Endothelial cell (in vitro differentiated cells): ENCODE measurements around the gene TMEM53. TPM values are rescaled to one million over a fixed set of nuclear protein-coding genes. Genes with fewer than 3 reads are reported as not detected.
A peak's percentile ranks its signal among the peaks of the same experiment; 100 is the strongest.

ENCODE experiments used
- DNase-seq: peaks from one replicate; pipeline ENCODE4 v3.0.0; 2021; ENCODE audit warnings: low spot score
- H3K27ac Mint-ChIP-seq: one replicate; pipeline ENCODE4 v1.8.0; 2021; ENCODE audit warnings: mixed read lengths, inconsistent platforms; ENCODE audit not compliant: unreplicated experiment
- H3K27me3 Mint-ChIP-seq: one replicate; pipeline ENCODE4 v1.8.0; 2021; ENCODE audit warnings: mild to moderate bottlenecking, moderate library complexity, mixed read lengths, inconsistent platforms; ENCODE audit not compliant: unreplicated experiment
- H3K36me3 Mint-ChIP-seq: one replicate; pipeline ENCODE4 v1.8.0; 2021; ENCODE audit warnings: mild to moderate bottlenecking, low read depth, mixed read lengths, inconsistent platforms; ENCODE audit not compliant: unreplicated experiment
- H3K4me1 Mint-ChIP-seq: one replicate; pipeline ENCODE4 v1.8.0; 2021; ENCODE audit warnings: mild to moderate bottlenecking, mixed read lengths, inconsistent platforms; ENCODE audit not compliant: unreplicated experiment
- H3K4me3 Mint-ChIP-seq: one replicate; pipeline ENCODE4 v1.8.0; 2021; ENCODE audit warnings: mild to moderate bottlenecking, mixed read lengths, inconsistent platforms; ENCODE audit not compliant: unreplicated experiment
- H3K9me3 Mint-ChIP-seq: one replicate; pipeline ENCODE4 v1.8.0; 2021; ENCODE audit warnings: mixed read lengths, inconsistent platforms; ENCODE audit not compliant: unreplicated experiment
- CTCF ChIP-seq: fragments of 200-600 bp; sonication (generic); IDR thresholded peaks from one replicate; pipeline ENCODE4 v1.5.0; 2021; ENCODE audit warnings: antibody characterized with exemption; ENCODE audit not compliant: unreplicated experiment
- total RNA-seq: library from RNA; stranded (reverse); fragmentation: NEBNext Ultra II Directional; extraction: Animal tissue kit (Norgen Biotek cat#: 25700); gene quantifications from one replicate; pipeline ENCODE4 v1.2.1, GENCODE V29; 2021; ENCODE audit not compliant: unreplicated experiment

The TMEM53 gene
- total RNA-seq, 1 donor from 2014 or later, result 15.6 TPM

- no peak for DNase-seq
- H3K9me3 Mint-ChIP-seq, result no peaks in the 10 kb centered on the region
- TF ChIP-seq CTCF, result no peak
- no peaks in the 10 kb centered on the region for H3K27me3 Mint-ChIP-seq
- H3K4me1 Mint-ChIP-seq, result peaks cover 3% of the 10 kb centered on the region
- no peak overlapping the region for H3K4me3 Mint-ChIP-seq
- peaks cover 5% of the 10 kb centered on the region for H3K36me3 Mint-ChIP-seq
- no peak overlapping the region for H3K27ac Mint-ChIP-seq
These were observed 14.7 kb downstream of the TMEM53 start for GRCh38 chr1:44659566-44659965.

GRCh38 chr1:44655609-44656008 is 18.7 kb downstream of the TMEM53 start:
- DNase-seq, result peak; percentile 49
- Mint-ChIP-seq H3K36me3 (peaks cover 16% of the 10 kb centered on the region), H3K4me3 (no peak overlapping the region), H3K4me1 (peaks cover 2% of the 10 kb centered on the region), H3K9me3 (no peaks in the 10 kb centered on the region), H3K27me3 (peaks cover 2% of the 10 kb centered on the region), H3K27ac (peak overlapping the region; percentile 37)
- TF ChIP-seq CTCF, result peak; percentile 58

- no peak for TF ChIP-seq CTCF
- Mint-ChIP-seq H3K27ac (no peak overlapping the region), H3K9me3 (no peaks in the 10 kb centered on the region), H3K4me1 (peaks cover 2% of the 10 kb centered on the region), H3K4me3 (no peak overlapping the region), H3K27me3 (peaks cover 2% of the 10 kb centered on the region), H3K36me3 (peaks cover 16% of the 10 kb centered on the region)
- no peak for DNase-seq
These were observed 19.6 kb downstream of the TMEM53 start for GRCh38 chr1:44654621-44655187.

DNA sequence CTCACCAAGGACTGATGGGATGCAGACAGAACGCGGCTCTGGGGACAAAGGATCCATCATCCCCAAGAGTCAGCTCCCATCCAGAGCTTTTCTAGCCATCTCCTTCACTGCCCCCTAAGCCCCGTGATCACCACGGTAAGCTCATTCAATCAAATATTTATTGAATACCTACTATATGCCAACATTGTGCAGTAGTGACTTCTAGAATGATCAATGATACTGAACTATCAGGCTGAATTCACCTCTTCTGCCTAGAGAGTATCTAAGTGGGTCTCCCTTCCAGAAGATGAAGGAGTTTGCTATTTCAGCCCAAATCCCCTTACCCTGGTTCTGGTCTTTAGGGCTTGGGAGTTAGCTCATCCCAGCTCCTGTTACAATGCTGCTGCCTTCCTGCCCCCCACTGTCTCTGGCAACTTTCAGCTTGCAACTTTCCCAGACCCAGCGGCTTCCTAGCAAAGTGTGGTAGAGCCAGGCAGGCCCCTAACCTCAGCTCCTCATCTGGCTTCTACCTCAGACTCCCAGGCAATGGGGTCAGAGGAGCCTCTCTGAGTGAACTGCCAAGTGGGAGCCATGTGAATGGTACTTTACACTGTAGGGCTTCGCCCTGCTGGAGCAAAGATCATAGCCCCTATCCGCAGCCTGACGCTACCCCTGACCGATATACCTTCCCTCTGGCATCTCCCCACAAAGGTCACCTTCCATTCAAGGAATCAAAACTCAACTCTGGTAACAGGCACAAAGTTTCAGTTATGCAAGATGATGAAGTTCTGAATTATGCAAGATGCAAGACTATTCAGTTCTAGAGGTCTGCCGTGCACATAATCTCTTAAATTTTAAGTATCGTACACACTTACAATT is 20.9 kb downstream of the TMEM53 start:
- H3K27ac Mint-ChIP-seq, result no peak overlapping the region
- peaks cover 5% of the 10 kb centered on the region for H3K4me1 Mint-ChIP-seq
- DNase-seq, result no peak
- H3K4me3 Mint-ChIP-seq, result peak overlapping the region; percentile 56
- peaks cover 4% of the 10 kb centered on the region for H3K27me3 Mint-ChIP-seq
- peaks cover 26% of the 10 kb centered on the region for H3K36me3 Mint-ChIP-seq
- TF ChIP-seq CTCF, result peak; percentile 21
- no peaks in the 10 kb centered on the region for H3K9me3 Mint-ChIP-seq
